B cell (primary cell): ENCODE data around the gene CHAT. TPM values are rescaled to one million over a fixed set of nuclear protein-coding genes. Genes with fewer than 3 reads are reported as not detected.

Source experiments
- ATAC-seq: fragments of 200-7000 bp; cut with Tn5 transposase; one replicate; pipeline ENCODE4 v1.10.0; 2021; ENCODE audit warnings: low read depth, mild to moderate bottlenecking, moderate number of reproducible peaks, moderate library complexity
- CTCF ChIA-PET: fragments of 350-600 bp; sonication (Branson Sonifier 250); formaldehyde crosslinking; loops from one replicate; lab custom pipeline; 2021; ENCODE audit warnings: antibody characterized with exemption, inconsistent platforms; lab: Charles Lee
- POLR2A ChIA-PET: fragments of 350-600 bp; sonication (Branson Sonifier 250); formaldehyde crosslinking; loops from one replicate; lab custom pipeline; 2021; ENCODE audit warnings: antibody characterized with exemption; lab: Charles Lee
- DNase-seq: peaks from one replicate; pipeline ENCODE4 v3.0.0; 2013
- H2AFZ ChIP-seq: 2 replicates; pipeline ENCODE4 v1.6.1; 2012; ENCODE audit warnings: mild to moderate bottlenecking, low read depth, low read length; ENCODE audit not compliant: insufficient read depth, poor library complexity, severe bottlenecking
- H3K27ac ChIP-seq, 2 donors: 1 replicate in 1 of 2; 2 replicates in 1 of 2; pipeline ENCODE4 v1.5.1; 2012 to 2013; ENCODE audit warnings: low read length in 2 of 2, mild to moderate bottlenecking in 2 of 2, moderate library complexity in 1 of 2
- H3K27me3 ChIP-seq, 4 experiments: fragments of 200-600 bp in 1 of 4; sonication (generic) in 1 of 4; replicated peaks in 1 of 4; 1 replicate in 2 of 4; 2 replicates in 2 of 4; pipeline versions ENCODE4 v1.6.1 to v1.7.0; 2013 to 2016; ENCODE audit warnings: low read length in 3 of 4, mild to moderate bottlenecking in 2 of 4, mixed read lengths in 1 of 4, moderate library complexity in 1 of 4; ENCODE audit not compliant: insufficient read depth in 4 of 4, control insufficient read depth in 3 of 4; ENCODE audit errors: control extremely low read depth in 1 of 4
- H3K36me3 ChIP-seq, 2 experiments: replicated peaks in 1 of 2; 1 replicate in 1 of 2; 2 replicates in 1 of 2; pipeline versions ENCODE4 v1.6.1 to v1.7.1; 2013; ENCODE audit warnings: low read length in 1 of 2; ENCODE audit not compliant: insufficient read depth in 2 of 2, control insufficient read depth in 1 of 2; ENCODE audit errors: control extremely low read depth in 1 of 2, extremely low read depth in 1 of 2
- H3K4me1 ChIP-seq, 2 donors: fragments of 200-600 bp in 1 of 2; sonication (generic) in 1 of 2; 1 replicate in 1 of 2; 2 replicates in 1 of 2; pipeline versions ENCODE4 v1.5.1 to v1.6.1; 2013 to 2017; ENCODE audit warnings: low read length in 2 of 2; ENCODE audit not compliant: control insufficient read depth in 2 of 2, insufficient read depth in 2 of 2
- H3K4me2 ChIP-seq: replicated peaks from 2 replicates; pipeline ENCODE3; 2012; ENCODE audit warnings: mild to moderate bottlenecking, low read depth, low read length; ENCODE audit not compliant: poor library complexity, severe bottlenecking
- H3K4me3 ChIP-seq, 5 experiments: fragments of 200-600 bp in 1 of 5; sonication (generic) in 1 of 5; 1 replicate in 3 of 5; 2 replicates in 2 of 5; pipeline versions ENCODE4 v1.5.1 to v1.7.0; 2011 to 2016; ENCODE audit warnings: low read length in 4 of 5, mild to moderate bottlenecking in 4 of 5, low read depth in 2 of 5, control low read depth in 1 of 5, moderate library complexity in 1 of 5; ENCODE audit not compliant: insufficient read depth in 1 of 5; ENCODE audit errors: control extremely low read depth in 1 of 5, extremely low read depth in 1 of 5
- H3K79me2 ChIP-seq: fragments of 200-600 bp; sonication (generic); one replicate; pipeline ENCODE4 v1.6.0; 2016; ENCODE audit warnings: low read length; ENCODE audit not compliant: control insufficient read depth, insufficient read depth
- H3K9ac ChIP-seq: fragments of 200-600 bp; sonication (generic); 2 replicates; pipeline ENCODE4 v1.6.1; 2017; ENCODE audit warnings: mild to moderate bottlenecking, low read length, moderate library complexity
- H3K9me3 ChIP-seq, 3 donors: one replicate each; pipeline versions ENCODE4 v1.6.1 to v1.7.1; 2013; ENCODE audit warnings: low read length in 2 of 3; ENCODE audit not compliant: control insufficient read depth in 2 of 3, insufficient read depth in 1 of 3; ENCODE audit errors: control extremely low read depth in 1 of 3
- H4K20me1 ChIP-seq: 2 replicates; pipeline ENCODE4 v1.6.0; 2012; ENCODE audit warnings: mild to moderate bottlenecking, low read length; ENCODE audit not compliant: insufficient read depth, control insufficient read depth, poor library complexity, severe bottlenecking
- H3K27ac Mint-ChIP-seq: one replicate; pipeline ENCODE4 v1.8.0; 2021; ENCODE audit warnings: mixed read lengths
- H3K27me3 Mint-ChIP-seq: one replicate; pipeline ENCODE4 v1.8.0; 2021; ENCODE audit warnings: mixed read lengths
- H3K4me1 Mint-ChIP-seq: one replicate; pipeline ENCODE4 v1.8.0; 2021; ENCODE audit warnings: mixed read lengths
- H3K4me3 Mint-ChIP-seq: one replicate; pipeline ENCODE4 v1.8.0; 2021; ENCODE audit warnings: mixed read lengths
- H3K9me3 Mint-ChIP-seq: one replicate; pipeline ENCODE4 v1.8.0; 2022; ENCODE audit warnings: mixed read lengths; ENCODE audit not compliant: insufficient read depth
- EZH2 ChIP-seq: IDR thresholded peaks from 2 replicates; pipeline ENCODE4 v1.6.1; 2012; ENCODE audit warnings: borderline replicate concordance, low read depth, mild to moderate bottlenecking, moderate library complexity, low read length; ENCODE audit not compliant: insufficient read depth, poor library complexity, severe bottlenecking
- WGBS: methylation state at CpG from one replicate; pipeline ENCODE4 v1.1.5; 2013; ENCODE audit warnings: missing lambda C conversion rate; ENCODE audit not compliant: insufficient coverage; 5-methylcytosine and 5-hydroxymethylcytosine counted together
- intact Hi-C: fragments of 100-400 bp; cut with micrococcal nuclease; formaldehyde crosslinking; loops from one replicate; pipeline ENCODE4 v1.10.0; 2022
- polyA plus RNA-seq: library from polyadenylated mRNA; depleted of rRNA; stranded (reverse); fragments of >200 nt; gene quantifications from 2 replicates; pipeline ENCODE4 v1.2.3, GENCODE V29; 2012
- total RNA-seq, 2 donors: library from RNA; stranded (reverse); fragments of 120-200 nt in 1 of 2; gene quantifications; 1 replicate in 1 of 2; 2 replicates in 1 of 2; pipeline versions ENCODE4 v1.2.3 to v1.2.4, GENCODE V29; 2013 to 2022
- TF ChIP-seq, protein P1 (sequence below): fragments of 200-600 bp; IDR thresholded peaks from one replicate; pipeline ENCODE4 v1.8.0; 2022; ENCODE audit warnings: antibody characterized with exemption, mild to moderate bottlenecking

The CHAT gene
- total and polyA plus RNA-seq, 2 donors (not counting 1 experiment from before 2014, with no cell fraction given) = not detected

DNA sequence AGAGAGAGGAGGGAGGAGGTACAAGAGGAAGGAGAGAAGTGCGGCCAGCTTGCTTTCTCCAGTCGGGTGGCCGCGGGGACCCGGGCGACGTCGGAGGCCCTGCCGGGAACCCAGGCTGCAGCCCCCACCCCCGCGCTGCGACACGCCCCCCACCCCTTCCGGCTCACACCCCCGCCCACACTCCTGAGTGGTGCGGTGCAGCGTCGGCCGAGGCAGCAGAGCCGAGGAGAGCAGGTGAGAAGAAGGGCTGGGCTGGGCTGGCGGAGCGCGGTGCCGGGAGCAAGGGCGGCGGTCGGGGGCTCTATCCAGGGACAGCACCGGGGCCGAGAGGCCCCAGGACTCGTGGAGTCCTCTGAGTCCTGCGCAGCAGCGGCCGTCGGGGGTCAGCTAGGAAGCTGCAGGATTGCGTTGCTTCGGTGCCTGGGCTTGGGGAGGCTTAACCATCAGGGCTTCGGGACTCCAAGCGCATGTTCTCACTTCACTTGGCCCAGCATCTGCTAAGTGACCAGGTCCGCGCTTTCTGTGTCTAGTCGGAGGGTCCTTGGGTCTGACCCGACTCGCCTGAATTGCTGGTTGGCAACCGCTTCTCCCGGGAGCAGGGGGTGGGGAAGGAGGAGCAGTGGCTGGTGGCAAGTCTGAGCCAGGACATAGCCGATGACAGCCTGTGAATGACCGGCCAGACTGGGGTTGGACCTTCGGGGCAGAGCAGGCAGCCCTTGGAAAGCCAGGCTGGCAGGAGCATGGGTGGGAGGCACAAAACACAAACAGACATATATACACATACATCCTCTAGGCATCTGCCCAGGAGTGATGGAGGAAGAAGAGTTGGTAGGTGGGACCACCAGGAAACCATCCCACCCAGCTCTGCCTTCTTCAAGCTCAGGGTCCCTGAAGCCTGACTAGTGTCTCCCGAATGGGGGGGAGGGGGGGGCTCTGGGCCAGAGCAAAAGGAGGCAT is 683 bp downstream of the CHAT start:
- no peak for TF ChIP-seq EZH2
- TF ChIP-seq, protein P1, sequence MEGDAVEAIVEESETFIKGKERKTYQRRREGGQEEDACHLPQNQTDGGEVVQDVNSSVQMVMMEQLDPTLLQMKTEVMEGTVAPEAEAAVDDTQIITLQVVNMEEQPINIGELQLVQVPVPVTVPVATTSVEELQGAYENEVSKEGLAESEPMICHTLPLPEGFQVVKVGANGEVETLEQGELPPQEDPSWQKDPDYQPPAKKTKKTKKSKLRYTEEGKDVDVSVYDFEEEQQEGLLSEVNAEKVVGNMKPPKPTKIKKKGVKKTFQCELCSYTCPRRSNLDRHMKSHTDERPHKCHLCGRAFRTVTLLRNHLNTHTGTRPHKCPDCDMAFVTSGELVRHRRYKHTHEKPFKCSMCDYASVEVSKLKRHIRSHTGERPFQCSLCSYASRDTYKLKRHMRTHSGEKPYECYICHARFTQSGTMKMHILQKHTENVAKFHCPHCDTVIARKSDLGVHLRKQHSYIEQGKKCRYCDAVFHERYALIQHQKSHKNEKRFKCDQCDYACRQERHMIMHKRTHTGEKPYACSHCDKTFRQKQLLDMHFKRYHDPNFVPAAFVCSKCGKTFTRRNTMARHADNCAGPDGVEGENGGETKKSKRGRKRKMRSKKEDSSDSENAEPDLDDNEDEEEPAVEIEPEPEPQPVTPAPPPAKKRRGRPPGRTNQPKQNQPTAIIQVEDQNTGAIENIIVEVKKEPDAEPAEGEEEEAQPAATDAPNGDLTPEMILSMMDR = no peak
- ChIA-PET CTCF (no interaction called here), POLR2A (no interaction called here)
- H3K9me3 ChIP-seq = peaks cover 0 to 28% (median 0%) of the 10 kb centered on the region in 3 donors
- H3K4me2 ChIP-seq = no peak overlapping the region
- H3K79me2 ChIP-seq = no peaks in the 10 kb centered on the region
- intact Hi-C loops = no loop called here
- no peak for ATAC-seq
- no peak for DNase-seq
- H4K20me1 ChIP-seq = no peaks in the 10 kb centered on the region
- peaks cover 21% of the 10 kb centered on the region for H3K4me1 Mint-ChIP-seq
- H3K4me3 ChIP-seq = no peak overlapping the region
- H3K27ac Mint-ChIP-seq = no peak overlapping the region
- no peaks in the 10 kb centered on the region for H3K36me3 ChIP-seq
- no peak overlapping the region for H2AFZ ChIP-seq
- peaks cover 0 to 65% (median 23%) of the 10 kb centered on the region in 4 experiments for H3K27me3 ChIP-seq
- H3K27ac ChIP-seq = no peak overlapping the region
- H3K9me3 Mint-ChIP-seq = no peaks in the 10 kb centered on the region
- 9% methylated on average over 41 of the region's 49 CpGs for WGBS
- peaks cover 72% of the 10 kb centered on the region for H3K27me3 Mint-ChIP-seq
- no peak overlapping the region for H3K9ac ChIP-seq
- peaks cover 0 to 12% of the 10 kb centered on the region in 2 donors for H3K4me1 ChIP-seq
- no peak overlapping the region for H3K4me3 Mint-ChIP-seq

DNA sequence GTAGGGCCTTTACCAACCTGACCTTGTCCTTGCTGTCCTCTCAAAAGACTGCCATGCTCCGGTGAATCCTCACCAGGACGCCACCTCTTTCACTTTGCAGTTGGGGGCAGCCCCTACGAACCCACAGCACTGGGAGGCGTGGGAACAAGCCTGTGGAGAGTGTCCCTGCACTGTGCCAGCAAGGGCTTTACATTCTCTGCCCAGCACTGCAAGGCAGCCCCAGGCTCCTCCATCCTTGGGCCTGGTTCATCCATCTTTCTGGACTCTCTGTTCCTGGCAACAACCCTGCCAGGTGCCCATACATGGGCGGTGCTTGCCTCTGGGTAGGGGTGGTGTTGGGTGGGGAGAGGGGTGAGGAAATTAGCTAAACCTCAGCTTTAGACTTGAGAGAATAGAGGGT is 1.4 kb downstream of the CHAT start:
- no peak for ATAC-seq
- no peaks in the 10 kb centered on the region for H4K20me1 ChIP-seq
- H3K27me3 ChIP-seq = peaks cover 0 to 67% (median 22%) of the 10 kb centered on the region in 4 experiments
- peaks cover 0 to 12% of the 10 kb centered on the region in 2 donors for H3K4me1 ChIP-seq
- no peak overlapping the region for H3K4me3 ChIP-seq
- H3K9me3 ChIP-seq = peaks cover 0 to 26% (median 0%) of the 10 kb centered on the region in 3 donors
- TF ChIP-seq EZH2 = no peak
- TF ChIP-seq, protein P1 = no peak
- peaks cover 79% of the 10 kb centered on the region for H3K27me3 Mint-ChIP-seq
- H3K4me1 Mint-ChIP-seq = peaks cover 21% of the 10 kb centered on the region
- H3K9ac ChIP-seq = no peak overlapping the region
- intact Hi-C loops = no loop called here
- ChIA-PET POLR2A (no interaction called here), CTCF (no interaction called here)
- H3K27ac Mint-ChIP-seq = no peak overlapping the region
- H3K27ac ChIP-seq = no peak overlapping the region
- H2AFZ ChIP-seq = no peak overlapping the region
- no peak overlapping the region for H3K4me3 Mint-ChIP-seq
- H3K36me3 ChIP-seq = no peaks in the 10 kb centered on the region
- no peak for DNase-seq
- H3K4me2 ChIP-seq = no peak overlapping the region
- no peaks in the 10 kb centered on the region for H3K9me3 Mint-ChIP-seq
- no peaks in the 10 kb centered on the region for H3K79me2 ChIP-seq
- WGBS = 60% methylated on average over 5 of the region's 5 CpGs
